ENCODE measurements around the gene ACTC1.
"Not testable (repeated sequence)": the region's sequence is repeated elsewhere in the genome, so short reads cannot be mapped to it uniquely, and the experiment has no call there.

ACTC1 gene
- long read RNA-seq, donor 1: 0 reads
- long read RNA-seq, donor 2, partial matches to known transcripts: 0 of 1 reads
- long read RNA-seq, donor 2, other reads (novel, unspliced or antisense): 0 of 1 reads
- long read RNA-seq, donor 3, partial matches to known transcripts: 0 of 3 reads
- long read RNA-seq, donor 3, other reads (novel, unspliced or antisense): 0 of 3 reads
- long read RNA-seq, donor 4: 0 reads
- long read RNA-seq, donor 5: 0 reads
- long read RNA-seq, donor 6, partial matches to known transcripts: 0 of 2 reads
- long read RNA-seq, donor 6, other reads (novel, unspliced or antisense): 0 of 2 reads
- long read RNA-seq, donor 7: 0 reads
- long read RNA-seq, donor 8: 0 reads

DNA sequence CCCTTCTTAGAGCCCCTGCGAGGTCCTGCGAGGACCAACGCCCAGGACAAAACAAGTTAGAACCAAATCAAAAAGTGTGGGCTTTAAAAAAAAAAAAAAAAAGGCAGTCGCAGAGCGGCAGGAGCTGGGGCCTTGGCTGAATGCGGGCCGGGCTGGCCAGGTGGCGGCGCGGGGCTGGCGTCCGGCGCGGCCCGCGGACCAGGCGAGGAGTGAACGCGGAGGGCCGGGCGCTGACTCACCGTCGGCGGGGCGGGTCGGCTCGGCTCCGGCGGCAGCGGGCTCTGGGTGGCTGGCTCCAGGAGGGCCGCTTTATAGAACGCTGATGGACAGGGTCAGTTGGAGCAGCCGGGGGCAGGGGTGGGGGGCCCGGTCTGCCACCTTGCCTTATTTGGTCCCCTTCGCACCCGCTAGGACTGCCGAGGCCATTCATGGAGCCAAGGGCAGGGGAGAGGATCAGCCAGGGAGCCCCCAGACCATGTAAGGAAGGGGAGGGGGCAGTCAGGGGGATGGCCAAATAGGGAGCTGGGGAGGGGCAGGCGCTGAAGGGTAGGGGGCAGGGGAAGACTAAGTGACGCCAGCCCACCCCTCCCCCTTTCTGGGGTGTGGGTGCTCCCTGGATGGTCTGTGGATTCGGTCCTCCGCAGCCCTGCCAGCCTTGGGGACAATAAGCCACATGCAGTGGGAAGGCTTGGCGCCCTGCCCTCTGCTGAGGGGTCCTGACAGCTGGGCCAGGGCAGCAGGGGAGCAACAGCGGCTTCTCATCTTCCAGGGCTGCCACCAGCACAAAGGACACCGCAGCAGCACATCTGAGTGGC, at the start of gene ACTC1:
Gene ACTC1 (minus strand): TSS at position 283 of the 815 bp plus-strand sequence. CDS start 741 bp downstream, outside the sequence.
- peak; percentile 54 for DNase-seq

DNA sequence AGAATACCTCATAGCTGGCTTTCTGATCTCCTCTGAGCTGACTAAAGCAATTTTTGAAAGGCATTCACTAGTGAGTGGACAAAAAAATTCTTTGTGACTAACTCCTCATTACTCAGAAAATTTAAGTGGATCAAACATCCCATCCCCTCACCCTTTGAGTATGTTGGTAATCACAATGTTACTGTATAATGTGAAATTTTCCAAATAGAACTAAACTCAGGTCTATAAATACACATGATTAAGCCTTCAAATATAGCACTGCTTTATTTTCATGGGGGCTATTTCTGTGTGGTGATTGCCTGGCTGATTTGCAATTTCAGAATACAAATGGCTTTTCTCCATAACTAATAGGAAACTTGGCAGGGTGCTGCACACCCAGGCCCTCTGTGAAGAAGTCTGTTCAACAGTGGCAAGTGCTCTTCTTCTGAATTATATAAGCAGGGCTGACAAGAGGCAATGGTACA, 45.9 kb upstream of the ACTC1 start:
- no peak for DNase-seq

DNA sequence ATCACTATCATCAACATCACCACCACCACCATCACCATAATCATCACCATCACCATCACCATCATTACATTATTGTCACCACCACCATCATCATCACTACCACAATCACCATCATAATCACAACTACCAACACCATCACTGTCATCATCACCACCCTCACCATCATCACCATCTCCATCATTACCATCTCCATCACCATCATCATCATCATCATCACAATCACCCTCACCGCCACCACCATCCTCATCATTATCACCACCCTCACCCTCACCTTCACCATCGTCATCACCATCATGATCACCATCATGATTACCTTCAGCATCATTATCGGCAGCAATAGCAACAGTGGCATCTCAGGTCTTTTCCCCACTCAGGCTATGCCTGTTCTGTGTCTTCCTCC, 42.9 kb upstream of the ACTC1 start:
- DNase-seq: no peak

DNA sequence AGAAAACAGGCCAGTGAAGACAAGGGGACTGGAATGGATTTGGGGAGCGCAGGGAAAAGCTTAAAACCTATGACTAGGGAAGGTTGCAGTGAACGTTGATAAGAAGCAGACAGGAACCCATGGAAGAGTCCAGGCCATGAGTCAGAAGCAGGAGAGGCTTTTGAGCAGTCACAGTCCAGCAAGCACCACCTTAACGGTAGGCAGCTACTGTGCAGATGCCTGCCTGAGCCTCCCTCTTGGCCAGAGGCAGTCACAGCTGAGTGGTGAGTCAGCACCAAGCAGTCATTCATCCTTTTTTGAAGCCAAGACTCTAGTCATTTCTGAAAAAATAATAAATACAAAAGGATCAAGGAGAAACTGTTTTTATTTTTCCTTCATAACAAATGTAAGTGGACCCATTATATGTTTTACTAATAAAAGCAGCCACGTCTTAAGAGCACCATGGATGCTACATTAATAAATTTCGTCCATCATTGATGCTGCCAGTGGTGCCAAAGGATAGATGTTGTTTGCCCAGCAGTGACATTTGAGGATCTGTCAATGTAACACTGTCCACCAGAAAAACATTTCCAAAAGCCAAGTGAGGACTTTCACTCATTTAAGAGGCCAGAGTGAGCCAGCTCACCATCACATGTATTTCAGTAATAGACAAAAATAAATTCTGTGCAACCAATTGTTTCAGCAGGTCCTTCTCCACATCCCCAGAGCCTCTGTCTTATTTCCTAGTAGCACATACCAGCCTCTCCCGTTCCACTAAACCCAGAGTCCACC, 42.1 kb upstream of the ACTC1 start:
- no peak for DNase-seq

DNA sequence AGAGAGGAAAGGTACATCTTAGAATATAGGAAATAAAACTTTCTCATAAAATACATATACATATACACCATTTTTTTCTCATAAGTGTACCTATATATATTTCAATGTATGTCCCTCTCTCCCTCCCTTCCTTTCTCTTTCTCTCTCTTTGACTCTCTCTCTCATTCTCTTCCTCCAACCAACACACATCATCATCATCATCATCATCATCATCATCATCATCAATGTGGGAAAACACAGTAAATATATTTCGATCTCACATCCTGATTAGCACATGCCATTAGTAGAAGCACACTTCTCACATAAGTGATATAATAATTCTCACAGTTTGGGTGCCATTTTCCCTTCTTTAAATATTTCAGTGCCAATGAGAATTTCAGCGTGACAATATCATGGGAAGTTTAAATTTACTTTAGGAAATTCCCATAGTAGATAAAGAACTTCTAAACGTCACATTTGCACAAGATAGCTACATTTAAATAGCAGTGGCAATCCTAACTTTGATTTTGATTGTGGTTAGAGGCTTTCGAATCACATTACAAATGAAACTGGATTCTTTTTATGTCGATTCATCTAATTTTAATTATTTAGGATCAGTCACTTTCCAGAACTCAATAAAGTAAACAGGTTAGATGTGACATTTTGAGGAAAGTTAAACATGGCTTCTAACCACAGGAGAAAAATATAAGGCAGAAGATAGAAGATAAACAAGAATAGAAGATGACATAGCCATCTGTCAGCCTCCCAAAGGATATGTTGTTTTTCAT, 33.0 kb upstream of the ACTC1 start:
- no peak for DNase-seq

DNA sequence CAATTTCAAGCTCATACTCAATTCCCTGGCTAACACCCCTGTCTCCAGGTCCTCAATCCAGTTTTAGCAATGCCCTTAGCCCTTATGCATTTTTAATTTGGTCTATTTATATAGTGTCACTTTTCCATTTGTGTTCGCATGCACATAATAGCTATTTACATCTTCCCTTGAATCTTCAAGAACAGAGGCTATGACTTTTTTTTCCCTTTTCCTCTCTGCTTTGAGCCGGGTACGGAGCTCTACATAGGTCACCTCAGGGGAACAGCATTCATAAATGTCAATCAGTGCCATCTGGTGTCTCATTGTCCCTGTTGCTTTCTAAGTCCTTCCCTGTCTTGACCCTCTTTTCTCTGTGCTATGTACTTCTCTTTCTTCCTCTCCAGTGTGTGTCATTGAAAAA, 26.5 kb upstream of the ACTC1 start:
- DNase-seq: no peak

DNA sequence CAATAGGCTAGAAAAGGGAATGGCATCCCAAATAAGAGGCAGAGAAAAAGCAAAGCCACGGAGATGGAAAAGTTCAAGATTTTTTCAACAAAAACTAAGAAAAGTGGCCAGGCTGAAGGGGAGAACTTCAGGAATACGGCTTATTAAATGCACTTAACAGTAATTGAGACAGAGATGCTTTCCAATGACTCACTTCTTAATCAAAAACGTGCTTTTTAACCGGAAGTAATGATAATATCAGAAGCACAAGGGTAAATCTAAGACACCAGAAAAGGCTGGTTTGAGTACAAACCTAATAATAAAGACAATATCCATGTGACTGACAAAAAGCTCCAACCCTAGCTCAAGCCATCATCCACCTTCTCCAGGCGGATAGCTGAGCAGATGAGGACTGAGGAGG, 24.8 kb upstream of the ACTC1 start:
- no peak for DNase-seq

DNA sequence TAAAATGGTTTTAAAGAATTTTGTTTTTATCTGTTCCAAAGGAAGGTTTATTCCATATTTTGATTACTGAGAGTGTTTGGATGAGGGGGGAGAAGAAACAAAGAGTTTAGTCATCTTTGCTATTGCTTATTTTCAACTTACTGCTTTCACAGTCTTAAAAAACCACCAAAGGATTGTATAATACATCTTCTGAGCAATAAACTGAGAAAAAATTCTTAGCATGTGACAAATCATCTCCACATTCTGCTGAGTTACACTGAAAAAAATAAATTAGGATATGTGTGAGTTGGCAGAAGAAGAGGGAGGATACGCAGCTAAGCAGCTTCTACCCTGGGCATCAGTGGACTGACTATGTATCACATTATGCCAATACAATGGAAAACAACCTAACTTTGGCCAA, 23.2 kb upstream of the ACTC1 start:
- no peak for DNase-seq

DNA sequence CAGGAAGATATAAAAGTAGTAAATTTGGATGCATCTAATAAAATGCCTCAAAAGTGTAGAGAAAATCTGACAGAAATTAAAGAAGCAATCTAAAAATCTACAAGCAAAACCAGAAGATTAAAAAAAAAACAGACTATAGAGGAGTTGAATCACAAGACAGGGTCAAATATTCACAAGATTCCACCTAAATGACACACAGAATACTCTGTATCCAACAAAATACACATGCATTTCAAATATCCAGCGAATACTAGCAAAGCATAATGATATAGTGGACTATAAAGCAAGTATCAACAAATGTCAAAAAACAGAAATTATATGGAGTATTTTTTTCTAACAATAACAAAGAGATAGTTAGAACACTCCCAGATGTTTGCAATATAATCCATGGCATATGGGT, 20.5 kb upstream of the ACTC1 start:
- no peak for DNase-seq

DNA sequence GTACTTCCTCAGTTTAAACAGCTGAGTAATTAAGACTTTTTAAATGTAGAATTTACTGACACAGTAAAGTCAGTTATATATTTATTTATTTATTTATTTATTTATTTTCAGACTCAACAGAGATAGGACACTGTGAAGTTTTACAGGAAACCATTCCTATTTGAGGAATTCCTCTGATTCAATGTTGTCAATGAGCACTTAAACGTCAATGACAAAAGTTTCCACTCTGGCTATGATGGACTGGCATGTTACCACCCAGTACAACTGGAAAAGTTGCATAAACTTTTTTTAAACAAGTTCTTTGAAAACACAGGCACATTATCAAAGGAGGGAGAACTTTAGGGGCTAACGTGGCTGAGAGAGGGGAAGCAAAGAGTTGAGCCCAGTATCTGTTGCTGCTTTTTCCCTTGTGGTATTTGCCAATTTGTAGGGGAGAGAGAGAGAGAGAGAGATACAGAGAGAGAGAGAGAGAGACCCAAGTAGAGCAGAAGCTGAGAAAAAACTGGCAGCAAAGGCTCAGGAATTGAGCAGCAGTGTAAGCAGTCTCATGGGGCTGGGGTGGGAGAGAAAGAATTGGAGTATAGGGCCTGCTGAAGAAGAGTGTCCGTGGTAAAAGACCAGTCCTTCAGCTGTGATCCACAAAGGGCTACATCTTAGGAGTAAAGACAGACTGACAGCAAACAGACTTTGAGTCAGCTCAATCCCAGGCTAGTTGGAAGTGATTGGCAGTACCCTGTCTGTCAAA, 18.3 kb upstream of the ACTC1 start:
- DNase-seq: no peak

DNA sequence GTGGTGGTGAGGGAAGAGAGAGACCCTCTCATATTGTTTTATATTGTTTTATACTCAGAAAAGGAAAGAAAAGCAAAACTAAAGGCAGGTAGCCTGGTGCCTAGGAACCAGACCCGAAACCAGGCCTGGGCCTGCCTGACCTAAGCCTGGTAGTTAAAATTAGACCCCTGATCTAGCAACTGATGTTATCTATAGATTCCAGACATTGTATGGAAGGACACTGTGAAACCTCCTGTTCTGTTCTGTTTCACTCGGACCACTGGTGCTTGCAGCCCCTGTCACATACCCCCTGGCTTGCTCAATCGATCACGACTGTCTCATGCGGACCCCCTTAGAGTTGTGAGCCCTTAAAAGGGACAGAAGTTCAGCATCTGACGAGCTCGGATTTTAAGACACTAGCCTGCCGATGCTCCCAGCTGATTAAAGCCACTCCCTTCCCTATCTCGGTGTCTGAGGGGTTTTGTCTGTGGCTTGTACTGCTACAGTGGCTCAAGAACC, 17.6 kb upstream of the ACTC1 start:
- not testable (repeated sequence) for DNase-seq

DNA sequence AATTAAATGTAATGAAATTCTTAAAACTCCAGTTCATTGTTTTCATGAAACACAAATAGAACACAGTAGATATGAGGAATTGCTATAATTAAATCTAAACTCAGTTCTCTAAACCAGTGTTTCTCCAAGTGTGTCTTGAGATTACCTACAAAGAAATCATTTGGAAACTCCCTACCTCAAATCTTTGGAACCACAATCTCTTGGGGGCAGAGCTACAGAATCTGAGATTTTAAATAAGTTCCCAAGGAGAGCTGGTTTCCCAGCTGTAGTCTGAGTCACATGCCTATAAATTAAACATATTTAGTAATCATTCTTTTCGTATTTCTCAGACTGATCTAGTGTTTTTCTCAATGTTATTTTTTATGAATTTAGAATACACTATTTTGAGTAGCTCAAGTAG, 17.0 kb upstream of the ACTC1 start:
- no peak for DNase-seq

DNA sequence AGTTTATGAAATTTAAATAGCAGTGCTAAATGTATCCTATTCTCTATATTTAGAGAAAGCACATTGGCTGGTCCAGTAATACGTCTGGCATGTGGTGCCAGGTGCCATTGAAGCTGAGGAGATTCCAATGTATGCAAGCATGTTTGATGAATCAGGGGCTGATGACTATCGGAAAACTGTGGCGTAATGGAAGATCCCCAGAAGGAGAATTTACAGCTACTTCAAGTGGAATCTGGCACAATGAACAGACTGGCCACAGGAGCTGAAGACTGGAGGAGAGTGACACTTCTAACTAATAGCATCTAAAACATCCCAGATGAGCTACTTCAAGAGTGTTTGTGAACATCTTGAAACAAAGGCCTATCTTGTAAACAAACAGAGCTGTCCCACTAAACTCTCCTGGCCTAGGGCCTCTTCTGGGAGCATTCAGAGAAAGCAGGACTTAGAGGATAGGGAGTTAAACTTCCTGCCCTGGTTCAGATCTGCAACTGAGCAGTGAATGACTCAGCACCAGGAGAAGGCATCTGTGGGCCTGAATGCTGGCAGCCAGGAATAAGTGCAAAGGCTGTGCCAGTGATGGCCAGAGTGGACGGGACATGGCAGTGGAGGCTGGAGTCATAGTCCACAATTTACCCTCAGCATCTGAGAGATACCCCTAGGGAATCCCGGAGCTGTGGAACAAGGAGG, 15.2 kb upstream of the ACTC1 start:
- no peak for DNase-seq

DNA sequence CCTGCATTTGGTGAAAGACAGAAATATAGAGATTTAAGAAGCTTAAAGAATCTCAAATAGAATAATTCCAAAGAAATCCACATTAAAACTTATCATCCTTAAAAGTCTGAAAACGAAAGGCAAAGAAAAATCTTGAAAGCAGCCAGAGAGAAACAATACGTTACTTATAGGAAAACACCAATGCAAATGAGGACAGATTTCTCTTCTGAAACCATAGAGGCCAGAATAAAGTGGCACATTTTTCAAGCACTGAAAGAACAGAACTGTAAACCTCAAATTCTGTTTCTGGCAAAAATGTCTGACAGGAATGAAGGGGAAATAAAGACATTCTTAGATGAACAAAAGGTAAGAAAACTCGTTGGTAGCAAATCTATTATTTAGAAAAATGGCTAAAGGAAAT, 13.8 kb upstream of the ACTC1 start:
- DNase-seq: no peak

DNA sequence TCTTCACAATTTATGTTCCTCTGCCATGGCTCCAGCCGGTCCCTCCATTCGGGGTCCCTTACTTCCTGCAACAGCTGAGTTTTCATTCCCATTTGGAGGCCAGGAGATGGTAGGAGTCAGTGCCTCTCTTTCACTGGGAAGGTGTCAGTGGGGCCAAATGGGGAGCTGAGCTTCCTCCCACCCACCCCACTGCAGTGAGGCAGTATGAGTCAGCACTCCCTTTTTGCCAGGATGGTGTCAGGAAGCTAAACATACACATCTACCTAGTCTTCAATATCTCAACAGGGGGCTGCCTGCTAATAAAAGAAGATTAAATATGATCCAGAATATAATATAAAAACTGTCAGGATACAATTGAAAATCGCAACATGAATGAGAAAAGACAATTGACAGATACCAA, 12.7 kb upstream of the ACTC1 start:
- DNase-seq: no peak

DNA sequence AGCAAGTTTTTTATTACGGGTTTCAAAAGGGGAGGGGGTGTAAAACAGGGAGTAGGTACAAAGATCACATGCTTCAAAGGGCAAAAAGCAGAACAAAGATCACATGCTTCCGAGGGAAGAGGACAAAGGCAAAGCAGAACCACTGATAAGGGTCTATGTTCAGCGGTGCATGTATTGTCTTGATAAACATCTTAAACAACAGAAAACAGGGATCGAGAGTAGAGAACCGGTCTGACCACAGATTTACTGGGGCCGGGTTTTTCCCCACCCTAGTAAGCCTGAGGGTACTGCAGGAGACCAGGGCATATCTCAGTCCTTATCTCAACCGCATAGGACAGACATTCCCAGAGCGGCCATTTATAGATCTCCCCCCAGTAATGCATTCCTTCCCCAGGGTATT, 11.9 kb upstream of the ACTC1 start:
- DNase-seq: not testable (repeated sequence)

DNA sequence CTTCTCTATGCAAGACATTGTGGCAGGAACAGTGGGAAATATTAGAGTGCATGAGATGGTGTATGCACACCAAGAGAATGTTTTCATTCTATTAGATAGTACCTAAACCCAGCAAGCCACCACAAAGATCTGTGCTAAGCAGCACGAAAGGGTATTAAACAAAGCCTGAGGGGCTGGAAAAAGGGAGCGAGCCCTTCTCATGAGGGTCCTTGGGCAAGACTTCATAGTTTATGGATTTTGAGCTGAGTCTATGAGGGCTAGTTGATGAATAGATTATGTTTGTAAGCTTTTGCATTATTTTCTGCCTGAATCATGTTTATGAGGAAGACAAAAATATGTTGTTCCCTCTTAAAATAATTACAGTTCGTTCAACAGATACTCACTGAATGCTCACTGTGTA, 9.4 kb upstream of the ACTC1 start:
- DNase-seq: no peak

DNA sequence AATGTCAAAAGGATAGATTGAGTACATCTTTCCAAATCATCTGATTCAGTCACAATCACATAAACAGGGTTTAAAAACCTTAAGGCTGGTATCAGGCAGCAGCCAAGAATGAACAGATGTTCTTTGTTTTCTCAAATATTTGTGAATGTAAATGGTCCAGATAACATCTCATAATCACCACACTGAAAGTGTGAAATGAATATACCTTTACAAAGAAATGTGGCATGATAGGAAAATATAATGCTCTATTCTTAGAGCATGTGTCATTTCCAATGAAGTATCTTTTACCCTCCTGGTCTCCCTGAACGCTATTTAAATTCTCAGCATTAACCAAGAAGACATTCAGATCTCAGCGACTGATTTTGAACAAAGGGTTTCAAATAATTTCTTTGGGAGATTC, 8.8 kb upstream of the ACTC1 start:
- DNase-seq: no peak

DNA sequence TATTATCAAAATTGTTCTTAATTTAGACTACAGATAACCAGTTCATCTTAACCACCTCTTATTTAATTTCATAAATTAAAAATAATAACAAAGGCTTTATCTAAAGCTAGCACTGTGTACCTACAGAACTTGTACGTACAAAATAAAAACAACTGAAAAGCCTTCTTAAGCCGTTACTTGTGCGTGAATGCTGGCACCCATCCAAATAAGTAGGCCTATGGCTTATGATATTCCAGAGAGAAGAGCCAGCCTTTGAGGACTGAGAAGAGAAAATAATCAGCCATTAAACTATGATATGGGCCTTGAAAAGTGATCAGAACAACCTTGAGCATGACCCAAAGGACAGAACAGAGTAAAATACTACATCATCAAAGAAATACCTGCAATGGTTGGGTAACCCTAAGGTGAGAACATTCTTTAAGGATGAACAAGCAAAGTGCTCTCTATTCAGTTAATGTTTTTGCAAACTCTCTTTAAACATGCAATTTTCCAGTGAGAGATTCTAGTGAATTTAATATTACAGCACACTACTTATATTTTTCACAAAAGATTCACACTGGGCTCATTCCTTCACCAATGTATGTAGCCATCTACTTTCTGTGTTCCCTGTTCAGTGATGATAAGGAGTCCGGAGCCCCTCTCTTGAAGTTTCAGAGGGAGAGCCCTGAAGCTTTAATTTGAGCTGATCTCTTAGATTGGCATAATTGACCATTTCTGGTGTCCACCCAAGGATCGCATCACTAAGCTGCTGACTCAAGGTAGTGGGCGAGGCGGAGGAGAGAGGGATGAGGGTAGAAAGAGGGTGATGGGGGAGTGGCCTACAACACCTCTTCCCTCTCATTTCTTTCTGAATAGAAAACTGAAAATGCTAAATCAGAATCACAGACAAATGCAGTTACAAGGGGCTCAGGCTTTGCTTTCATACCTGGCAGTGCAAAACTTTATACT, 7.7 kb upstream of the ACTC1 start:
- DNase-seq: no peak

Measured in right kidney (tissue), 9 donors.